Germinal center (tissue), 1 donor: ENCODE results near the gene UGT1A10.
"Not testable (repeated sequence)": the region's sequence is repeated elsewhere in the genome, so short reads cannot be mapped to it uniquely, and the experiment has no call there.

Experiments
- DNase-seq: peaks from one replicate; pipeline ENCODE4 v3.0.0; 2012; ENCODE audit warnings: mixed read lengths, low spot score

Gene UGT1A10

DNA sequence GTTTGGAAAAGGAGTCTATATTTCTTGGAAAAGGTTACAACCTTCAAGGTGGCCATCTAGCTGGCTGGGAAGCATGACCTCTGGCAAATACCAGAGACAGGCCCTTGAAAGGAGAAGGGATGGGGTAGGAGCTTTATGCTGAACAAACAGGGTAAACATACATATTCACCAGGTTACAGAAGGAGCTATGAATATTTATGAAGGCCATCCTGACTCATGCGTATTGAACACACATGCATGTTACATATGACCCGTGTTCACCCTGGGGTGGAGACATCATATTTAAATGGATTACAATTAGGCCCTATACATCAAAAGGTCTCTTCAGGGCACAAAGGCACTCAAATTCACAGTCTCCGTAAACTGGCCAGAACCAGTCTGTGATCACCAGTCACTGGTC is 19.7 kb downstream of the UGT1A10 start:
- not testable (repeated sequence) for DNase-seq

DNA sequence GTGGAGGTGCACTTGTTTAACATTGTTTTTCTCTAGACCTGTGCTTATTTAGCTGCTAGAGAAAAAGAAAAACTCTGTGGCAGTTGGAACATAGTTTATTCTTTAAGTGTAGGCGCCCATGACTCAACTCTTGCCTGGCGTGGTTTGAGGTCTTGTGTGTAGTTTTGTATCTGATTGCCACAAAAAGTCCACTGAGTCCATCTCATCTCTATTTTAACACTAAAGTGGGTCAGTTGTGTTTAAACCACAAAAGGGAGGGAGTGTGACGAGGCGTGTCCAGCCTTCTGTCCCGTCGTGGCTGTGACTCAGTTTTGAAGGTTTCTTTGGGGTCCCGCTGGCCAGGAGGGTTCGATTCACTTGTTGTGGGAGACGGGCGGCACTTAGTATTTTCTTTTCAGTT is 20.2 kb downstream of the UGT1A10 start:
- DNase-seq, result no peak

- no peak for DNase-seq
Measured at GRCh38 chr2:233658610-233659009, 22.4 kb downstream of the UGT1A10 start.

- DNase-seq, result no peak
Measured at GRCh38 chr2:233663911-233664310, 27.7 kb downstream of the UGT1A10 start.

DNA sequence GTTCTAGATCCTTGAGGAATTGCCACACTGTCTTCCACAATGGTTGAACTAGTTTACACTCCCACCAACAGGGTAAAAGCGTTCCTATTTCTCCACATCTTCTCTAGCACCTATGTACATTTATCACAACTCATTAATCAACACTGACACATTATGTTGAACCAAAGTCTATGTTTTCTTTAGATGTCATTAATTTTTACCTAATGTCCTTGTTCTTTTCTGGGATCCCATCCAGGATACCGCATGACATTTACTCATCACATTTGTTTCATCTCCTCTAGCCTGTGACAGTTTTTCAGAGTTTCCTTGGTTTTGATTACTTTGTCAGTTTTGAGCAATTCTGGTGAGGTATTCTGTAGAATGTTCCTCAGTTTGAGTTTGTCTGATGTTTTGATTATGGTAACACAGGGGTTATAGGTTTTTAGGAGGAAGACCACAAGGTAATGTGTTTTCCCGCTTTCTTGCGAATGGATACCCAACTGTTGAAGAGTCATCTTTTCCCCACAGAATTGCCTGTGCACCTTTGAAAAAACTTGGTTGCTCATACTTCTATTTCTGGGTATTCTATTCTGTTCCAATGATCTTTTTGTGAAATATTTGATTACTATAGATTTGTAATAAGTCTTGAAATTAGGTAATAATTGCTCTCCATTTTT is 32.5 kb downstream of the UGT1A10 start:
- no peak for DNase-seq

- DNase-seq, result no peak
Measured at GRCh38 chr2:233671290-233672161, 35.3 kb downstream of the UGT1A10 start, which contains the start of gene UGT1A9. UGT1A9 (plus strand) TSS chr2:233671898; CDS start chr2:233671935, 37 bp downstream.

DNA sequence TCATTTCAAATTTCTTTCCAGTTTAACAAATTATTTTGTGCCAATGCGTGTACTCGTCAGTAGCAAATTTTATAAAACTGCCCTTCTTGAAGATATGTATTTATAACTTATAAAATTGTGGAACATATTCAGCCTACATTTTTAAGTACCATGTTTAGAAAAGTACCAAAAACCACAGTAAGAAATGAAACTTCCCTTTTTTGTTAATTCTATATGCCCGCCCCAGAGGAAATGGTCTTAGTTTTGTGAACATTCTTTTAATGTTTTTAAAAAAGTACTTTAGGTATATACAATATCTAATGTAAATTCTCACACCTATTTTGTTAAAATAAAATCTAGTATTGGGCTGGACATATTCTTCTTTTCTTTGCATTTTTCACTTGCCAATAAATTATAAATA is 36.6 kb downstream of the UGT1A10 start:
- no peak for DNase-seq

DNA sequence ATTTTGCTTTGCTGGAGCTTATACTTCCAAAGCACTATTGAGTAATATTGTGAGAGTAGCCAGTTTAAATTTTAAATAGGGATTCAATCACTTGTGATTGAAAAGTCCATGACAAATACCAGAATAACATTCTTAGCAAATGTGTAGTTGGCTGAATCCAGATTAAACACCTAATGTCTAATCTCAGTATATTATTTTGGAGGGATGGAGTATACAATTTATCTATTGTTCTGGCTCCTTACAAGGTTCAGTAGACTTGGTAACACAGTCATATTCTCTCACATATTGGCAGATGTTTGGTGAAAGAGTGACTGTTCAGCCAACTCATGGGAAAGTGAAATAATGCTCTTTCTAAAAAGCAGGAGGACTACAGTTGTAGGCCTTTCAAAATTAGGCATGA is 37.6 kb downstream of the UGT1A10 start:
- DNase-seq, result no peak

DNA sequence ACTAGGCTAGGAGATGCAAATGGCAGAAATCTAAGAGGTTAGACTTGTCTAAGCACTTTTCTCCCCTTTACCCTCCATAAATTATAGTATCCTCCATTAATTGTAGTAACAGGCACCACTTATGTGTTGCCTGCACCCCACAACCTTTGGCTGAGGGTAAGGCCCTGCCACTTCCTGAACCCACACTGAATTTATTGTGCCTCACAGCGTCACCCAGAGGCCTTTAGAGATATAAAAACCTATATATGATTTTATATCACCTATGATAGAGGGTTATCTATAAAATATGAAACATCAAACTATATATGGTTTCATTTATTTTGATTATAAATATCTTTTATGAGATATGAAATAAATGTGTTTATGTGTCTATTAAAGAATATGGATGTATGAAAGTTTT is 38.1 kb downstream of the UGT1A10 start:
- no peak for DNase-seq

DNA sequence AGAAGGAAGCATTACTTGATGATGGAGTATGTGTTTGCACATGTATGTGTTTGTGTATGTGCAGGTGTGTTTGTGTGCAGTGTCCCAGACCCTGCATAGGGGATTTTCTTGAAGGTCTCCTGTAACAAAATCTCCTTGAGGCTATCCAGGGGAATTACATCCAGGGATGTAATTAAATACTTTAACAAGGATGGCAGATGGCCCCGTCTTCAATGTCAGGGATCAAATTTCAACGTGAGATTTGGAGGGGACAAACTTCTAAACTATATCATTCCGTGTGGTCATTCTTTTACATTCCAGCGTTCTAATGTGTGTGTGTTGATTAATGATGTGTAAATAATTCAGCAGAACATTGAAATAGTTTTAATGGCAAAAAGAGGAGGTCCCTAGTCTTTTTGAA is 38.7 kb downstream of the UGT1A10 start:
- no peak for DNase-seq

DNA sequence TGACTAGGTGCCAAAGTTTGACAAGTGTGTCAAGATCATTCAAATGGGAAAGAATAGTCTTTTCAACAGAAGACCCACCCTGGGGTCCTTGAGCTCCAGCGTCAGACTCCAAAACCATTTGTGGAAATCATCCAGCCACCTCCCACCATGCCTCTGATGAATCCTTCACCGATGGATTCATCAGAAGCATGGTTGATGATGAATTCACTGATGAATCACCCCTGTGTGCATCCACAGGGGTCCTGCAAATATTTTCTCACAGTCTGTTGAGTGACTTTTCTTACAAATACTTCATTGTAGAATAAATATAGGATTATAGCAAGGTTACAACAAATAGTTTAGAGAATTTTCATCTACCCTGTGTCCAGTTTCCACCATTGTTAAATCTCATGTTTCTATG is 39.8 kb downstream of the UGT1A10 start:
- no peak for DNase-seq

- DNase-seq, result no peak
Measured at GRCh38 chr2:233679196-233679595, 42.9 kb downstream of the UGT1A10 start.

DNA sequence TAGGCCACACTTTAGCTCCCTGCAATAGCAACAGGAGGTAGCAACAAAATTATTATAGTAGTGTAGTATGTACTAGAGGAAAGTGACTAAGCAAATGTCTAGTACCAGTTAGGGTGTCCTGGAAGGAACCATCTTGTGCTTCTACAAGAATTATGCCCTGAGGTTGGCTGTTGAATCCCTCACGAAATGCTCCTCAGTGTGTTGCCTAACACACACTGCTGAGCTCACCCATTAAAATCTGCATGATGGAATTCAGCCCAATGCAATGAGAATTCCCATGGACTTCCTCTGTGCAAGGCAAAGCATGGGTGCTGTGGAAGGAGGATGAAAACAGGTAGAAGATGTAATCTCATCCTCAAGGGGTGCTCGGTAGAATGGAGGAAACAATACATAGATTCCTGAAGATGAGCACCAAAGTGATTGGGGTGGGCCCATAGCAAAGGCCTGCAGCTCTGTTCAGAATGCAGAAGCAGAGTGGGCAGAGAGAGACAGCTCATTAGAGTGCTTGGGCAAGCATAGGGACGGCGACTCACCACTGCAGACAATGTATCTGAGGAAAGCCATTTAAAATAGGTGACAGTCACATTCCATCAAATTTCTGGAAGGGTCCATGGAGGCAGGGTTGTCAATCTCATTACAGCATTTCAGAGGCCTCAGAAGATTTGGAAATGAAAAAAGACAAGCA is 44.3 kb downstream of the UGT1A10 start:
- no peak for DNase-seq

- no peak for DNase-seq
Measured at GRCh38 chr2:233681521-233682099, 45.4 kb downstream of the UGT1A10 start, which contains the start of gene UGT1A7. UGT1A7 (plus strand) TSS chr2:233681901; CDS start chr2:233681938, 37 bp downstream.

GRCh38 chr2:233684640-233685039 is 48.4 kb downstream of the UGT1A10 start:
- no peak for DNase-seq

- DNase-seq, result no peak
Measured at GRCh38 chr2:233686928-233687327, 50.7 kb downstream of the UGT1A10 start.

DNA sequence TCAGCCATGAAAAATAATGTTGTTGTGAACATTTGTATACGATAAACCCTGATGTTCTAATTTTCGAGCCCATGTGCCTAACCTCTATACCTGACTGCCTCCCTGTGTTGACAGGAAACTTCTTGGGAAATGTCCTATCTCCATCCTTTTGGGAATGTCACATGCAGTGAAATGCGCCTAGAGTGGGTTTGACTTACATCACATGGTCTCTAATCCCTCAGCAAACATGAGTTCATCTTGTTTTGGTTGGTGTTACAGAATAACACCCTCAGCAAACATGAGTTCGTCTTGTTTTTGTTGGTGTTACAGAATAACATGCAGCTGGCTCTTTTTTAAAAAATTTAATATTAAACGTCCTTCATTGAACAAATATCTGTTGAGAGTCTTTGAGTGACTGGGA is 52.1 kb downstream of the UGT1A10 start:
- no peak for DNase-seq

- DNase-seq, result no peak
Measured at GRCh38 chr2:233689031-233689430, 52.8 kb downstream of the UGT1A10 start.

DNA sequence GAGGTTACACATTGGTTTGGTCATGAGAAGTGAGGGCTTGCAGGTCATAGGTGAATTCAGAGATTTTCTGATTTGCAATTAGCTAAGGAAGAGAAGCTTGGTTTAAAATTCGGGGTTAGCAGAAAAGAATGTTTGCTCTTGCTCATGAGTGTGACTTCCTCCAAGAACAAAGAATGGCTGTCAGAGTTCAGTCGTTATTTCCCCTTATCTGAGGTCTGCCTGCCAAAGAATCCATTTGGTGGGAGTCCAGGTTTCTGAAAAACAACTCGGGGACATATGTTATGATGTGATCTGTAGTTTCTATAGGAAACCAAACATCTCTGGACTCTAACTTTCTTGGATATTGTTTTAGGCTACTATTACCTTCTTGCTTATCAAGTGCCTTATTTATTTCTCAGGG is 53.3 kb downstream of the UGT1A10 start:
- DNase-seq, result no peak

DNA sequence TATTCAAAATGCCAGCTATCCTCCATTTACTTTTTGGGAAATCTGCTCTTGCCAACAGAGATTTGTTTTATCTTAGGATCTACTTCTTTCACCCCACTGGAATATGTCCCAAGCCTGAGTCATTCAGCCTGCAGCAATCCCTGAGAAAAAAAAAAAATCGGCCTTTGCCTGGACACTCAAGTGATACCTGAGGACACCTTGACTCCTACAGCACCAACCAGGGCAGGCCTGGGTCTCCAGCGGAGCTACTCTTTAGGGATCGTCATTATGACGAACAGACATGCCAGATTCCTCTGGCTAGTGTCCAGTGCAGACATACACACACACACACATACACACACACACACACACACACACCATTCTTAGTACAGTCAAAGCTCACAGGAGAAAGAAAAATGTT is 54.2 kb downstream of the UGT1A10 start:
- DNase-seq, result no peak

GRCh38 chr2:233691443-233692433 is 55.5 kb downstream of the UGT1A10 start:
- no peak for DNase-seq
